ENCODE measurements around the gene SRP54.
"Not testable (repeated sequence)": the region's sequence is repeated elsewhere in the genome, so short reads cannot be mapped to it uniquely, and the experiment has no call there.

Gene SRP54

GRCh38 chr14:35050652-35051051 lies 67.9 kb downstream of the SRP54 start:
- DNase-seq: no peak

- DNase-seq: no peak
Observed at GRCh38 chr14:35051796-35052195, 69.0 kb downstream of the SRP54 start.

DNA sequence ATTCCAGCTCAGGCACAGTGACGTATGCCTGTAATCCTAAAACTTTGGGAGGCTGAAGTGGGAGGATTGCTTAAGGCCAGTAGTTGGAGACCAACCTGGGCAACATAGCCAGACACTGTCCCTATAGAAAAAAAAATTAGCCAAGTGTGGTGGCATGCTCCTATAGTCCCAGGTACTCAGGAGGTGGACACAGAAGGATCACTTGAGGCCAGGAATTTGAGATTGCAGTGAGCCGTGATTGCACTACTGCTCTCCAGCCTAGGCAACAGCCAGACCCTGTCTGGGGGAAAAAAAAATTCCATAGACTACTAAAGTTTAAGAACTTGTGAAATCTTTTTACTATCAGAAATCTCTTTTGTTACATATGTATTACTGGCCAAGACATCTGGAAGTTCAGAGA lies 69.8 kb downstream of the SRP54 start:
- DNase-seq: no peak

- DNase-seq: not testable (repeated sequence)
Observed at GRCh38 chr14:35061113-35061791, 78.5 kb downstream of the SRP54 start.

DNA sequence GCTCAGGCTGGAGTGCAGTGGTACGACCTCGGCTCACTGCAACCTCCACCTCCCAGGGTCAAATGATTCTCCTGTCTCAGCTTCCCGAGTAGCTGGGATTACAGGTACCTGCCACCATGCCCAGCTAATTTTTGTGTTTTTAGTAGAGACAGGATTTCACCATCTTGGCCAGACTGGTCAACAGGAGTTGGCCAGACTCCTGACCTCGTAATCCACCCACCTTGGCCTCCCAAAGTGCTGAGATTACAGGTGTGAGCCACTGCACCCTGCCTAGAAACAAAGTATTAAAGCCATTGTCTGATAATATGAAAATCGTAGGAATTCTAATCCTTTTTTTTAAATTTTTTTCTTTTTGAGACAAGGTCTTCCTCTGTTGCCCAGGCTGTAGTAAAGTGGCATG lies 82.9 kb downstream of the SRP54 start:
- not testable (repeated sequence) for DNase-seq

- DNase-seq: no peak
Observed at GRCh38 chr14:35068238-35069012, 85.6 kb downstream of the SRP54 start.

DNA sequence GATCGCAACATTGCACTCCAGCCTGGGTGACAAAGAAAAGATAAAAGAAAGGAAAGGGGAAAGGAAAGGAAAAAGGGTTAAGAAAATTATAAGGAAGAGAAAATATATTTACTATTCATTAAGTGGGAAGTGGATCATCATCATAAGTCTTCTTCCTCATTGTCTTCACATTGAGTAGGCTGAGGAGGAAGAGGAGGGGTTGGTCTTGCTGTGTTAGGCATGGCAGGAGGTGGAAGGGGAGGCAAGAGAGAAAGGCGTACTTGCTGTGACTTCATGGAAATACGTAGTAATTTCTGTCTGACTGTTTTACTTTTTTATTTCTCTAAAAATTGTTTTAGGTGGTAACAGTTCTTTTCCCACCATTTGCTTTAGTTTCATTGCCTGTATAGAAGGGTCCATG lies 89.4 kb downstream of the SRP54 start:
- DNase-seq: no peak

DNA sequence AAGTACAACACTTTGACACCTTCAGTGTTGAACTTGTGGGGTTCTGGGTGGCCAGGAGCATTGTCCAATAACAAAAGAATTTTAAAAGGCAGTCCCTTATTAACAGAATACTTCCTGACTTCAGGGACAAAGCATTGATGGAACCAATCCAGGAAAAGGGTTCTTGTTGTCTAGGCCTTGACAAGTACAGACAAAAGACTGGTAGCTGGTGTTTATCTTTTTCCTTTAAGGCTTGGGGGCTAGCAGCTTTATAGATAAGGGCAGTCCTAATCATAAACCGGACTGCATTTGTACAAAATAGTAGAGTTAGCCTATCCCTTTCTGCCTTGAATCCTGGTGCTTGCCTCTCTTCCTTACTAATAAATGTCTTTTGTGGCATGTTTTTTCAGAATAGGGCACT lies 90.7 kb downstream of the SRP54 start:
- no peak for DNase-seq

GRCh38 chr14:35078082-35078481 lies 95.3 kb downstream of the SRP54 start:
- DNase-seq: no peak
